ENCODE measurements around the gene OLFML2A.
"Not testable (repeated sequence)": the region's sequence is repeated elsewhere in the genome, so short reads cannot be mapped to it uniquely, and the experiment has no call there.

The OLFML2A gene

DNA sequence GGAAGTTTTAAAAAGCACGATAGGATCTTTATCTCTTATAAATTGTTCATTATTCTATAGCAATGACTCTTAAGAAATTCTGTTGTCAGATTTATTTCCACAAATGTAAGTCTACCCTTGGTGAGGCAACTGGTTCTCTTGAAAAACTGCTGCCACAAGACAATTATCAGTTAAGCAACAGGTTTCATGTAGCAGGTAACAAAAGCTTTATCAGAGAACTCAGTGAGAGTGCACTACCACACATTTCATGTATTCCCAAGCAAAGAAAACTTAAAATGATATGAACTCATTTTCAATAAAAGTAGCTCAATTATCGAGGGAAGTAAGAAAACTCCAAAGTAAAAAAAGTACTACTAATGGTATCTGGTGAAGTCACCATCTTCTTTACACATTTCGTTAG is 15.2 kb upstream of the OLFML2A start:
- DNase-seq = no peak

DNA sequence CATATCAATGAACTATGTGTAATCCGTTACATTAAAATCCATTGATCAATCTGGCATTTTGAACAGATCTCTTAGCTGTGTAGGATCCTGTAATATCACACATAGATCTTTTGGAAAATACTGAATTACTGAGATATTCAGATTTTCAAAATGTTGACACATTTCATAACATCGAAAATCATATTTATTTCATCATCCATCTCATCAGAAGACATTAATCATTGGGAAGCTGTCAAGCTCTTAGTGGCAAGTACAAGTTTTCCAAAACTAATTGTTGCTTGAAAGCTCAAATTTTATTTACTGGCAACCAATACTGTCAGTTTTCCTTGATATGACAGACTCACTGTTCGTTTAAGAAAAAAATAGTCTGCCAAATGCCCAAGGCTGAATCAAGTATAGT is 14.3 kb upstream of the OLFML2A start:
- no peak for DNase-seq

DNA sequence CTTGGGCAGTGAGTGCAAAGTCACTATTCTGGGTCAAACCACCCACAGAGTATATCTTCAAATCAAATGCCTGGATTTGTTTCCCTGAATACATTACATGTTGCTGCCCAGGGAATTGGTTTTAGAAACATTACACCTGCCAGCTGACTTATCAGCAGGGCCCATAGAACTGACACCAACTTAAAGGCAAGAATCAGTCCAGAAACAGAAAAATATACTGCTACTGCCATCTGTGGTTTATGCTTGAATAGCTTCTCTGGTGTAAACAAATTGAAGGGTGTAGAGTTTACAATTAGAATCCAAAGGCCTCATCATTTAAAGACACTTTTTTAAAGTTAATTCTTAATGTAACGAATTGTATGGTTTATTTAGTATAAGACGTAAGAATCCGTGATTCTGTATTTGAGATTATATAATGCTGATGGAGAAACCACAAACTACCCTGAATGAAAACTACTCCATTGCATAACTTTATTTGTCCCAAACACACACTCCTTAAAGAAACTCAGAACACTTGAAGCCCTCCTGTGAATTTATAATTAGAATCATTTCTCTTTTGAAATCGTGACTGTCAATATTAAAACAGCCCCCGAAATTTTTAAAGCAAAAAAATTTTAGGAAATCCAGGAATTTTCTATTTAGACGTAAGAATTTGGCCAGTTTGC is 12.0 kb upstream of the OLFML2A start:
- DNase-seq = no peak

DNA sequence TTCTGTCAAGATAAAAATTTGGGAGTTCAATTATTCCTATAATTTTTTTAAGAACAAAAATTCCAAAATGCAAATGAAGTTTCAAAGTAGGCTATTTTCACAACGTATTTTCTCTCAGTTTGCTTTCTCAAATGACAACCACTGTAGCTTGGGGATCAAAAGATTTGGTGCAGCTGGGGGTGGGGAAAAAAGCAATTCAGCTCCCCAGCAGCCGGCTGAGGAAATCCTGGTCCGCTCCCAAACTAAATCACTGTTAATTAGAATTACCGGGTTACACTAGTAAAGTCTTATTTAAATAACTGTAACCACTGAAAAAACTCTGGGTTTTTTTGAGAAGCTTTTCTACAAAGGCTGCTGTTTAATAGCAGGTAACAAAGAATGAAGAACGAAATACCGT is 11.5 kb upstream of the OLFML2A start:
- DNase-seq = no peak

DNA sequence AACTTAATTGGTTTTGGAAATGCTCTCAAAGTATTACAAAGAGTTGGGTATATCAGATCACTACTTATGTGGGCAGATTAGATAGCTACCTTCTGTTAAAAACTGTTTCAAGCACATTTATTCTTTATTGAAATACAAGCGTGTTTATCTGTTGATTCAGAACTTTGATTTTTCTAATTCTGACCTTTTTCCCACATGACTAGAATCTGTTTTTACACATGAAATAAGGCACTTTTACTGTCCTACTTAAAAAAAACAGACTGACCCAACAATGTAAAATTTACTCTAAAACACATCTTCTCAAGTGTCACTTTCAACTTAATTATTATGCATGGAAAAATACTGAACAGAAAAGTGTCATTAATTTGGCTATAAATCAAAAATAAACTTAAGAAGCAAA is 10.6 kb upstream of the OLFML2A start:
- no peak for DNase-seq

DNA sequence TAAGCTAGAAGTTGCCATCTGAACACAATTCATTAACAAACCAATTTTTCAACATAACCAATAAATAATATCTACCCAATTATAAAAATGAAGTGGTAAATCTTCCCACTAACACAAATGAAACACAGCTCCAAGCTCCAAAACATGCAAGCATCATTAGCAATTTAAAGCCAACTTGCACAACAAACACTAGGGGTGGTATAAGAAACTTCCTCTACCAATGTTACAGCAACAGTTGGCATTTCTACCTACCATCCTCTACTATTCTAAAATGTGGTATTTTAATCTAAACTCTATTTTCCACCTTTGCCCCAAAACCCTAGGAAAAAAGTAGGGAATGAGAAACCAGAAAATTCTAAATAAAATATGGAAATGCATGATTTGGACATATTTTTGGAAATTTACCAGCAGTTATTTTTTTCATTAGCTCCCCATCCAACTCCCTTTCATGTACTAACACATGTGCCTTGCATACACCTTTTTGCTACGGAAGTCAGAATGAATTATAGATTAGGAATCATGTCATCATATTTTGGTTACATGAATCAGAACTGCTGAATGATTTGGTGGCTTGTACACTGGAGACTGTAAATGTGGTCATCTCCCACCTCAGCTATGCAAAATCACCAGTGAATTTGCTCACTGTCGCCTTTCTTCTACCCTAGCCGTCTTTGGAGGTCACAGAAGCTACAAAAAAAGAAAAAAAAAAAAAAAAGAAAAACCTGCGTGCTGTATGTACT is 9.9 kb upstream of the OLFML2A start:
- no peak for DNase-seq

DNA sequence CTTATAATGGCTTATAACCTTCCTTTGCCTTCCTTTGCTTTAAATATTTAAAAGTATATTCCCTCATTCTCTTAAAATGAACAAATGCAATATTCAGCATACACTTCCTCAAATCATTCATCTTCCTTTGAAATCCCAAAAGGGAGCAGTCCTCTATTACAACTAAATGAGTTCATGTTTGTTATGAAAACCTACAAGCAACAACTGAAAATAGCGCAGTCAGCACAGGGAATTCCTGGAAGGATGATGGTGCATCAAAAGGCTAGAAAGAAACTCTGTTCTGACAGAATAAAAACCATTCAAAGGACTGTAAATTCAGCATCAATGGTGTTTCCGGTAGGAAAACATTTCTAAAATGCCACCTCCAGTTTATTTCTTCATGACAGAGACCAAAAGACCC is 9.1 kb upstream of the OLFML2A start:
- DNase-seq = no peak

DNA sequence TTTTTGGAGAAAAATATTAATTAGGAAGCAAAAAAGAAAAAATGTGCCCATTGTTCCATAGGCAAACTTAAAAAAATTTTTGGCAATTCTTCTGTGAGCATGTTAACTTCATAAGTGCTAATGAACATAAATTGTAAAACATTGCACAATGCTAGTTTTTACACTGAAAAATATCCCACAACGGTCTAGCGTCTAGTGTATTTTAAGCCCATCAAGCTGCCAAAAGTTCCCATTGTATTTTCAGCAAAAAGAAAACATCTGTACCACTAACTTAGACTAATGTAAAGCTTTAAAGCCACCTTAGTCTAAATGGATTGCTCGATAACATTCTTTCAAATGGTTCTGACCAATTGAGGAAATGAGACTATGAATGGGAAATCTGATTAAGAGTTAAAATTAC is 8.6 kb upstream of the OLFML2A start:
- DNase-seq = no peak

DNA sequence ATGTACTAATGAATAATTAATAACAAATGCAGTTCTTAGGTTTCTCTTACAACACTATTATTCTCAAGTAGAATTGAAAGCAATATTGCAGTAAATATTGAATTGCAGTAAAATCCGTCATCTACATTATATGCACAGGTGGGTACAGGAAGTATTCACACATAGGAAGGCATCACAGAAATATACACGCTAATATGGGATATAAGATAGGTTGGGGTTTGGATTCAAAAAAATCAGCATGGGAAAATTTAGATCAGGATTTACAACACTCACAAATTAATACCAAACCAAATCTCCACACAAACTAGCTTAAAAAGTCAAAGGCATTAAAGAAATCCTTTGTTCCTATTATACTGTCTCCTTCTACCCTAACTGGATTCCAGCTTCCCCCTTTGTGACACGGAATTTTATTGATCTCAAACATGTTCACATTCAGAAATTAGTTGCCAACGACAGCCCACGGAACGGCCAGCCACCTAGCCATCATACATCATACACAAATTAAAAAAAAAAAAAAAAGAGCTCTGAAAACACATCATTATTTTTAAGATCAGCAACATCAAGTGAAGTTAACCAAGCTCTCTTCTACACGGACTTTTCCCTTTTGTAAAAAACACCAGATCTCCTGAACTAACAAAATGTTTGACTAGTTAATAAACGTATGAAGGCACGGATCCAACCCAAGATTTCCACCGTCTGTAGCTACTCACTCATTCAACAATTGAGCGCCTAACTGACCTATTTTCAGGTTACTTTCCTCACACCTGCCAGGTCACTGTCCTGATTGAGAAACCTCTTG is 8.0 kb upstream of the OLFML2A start:
- DNase-seq = no peak

DNA sequence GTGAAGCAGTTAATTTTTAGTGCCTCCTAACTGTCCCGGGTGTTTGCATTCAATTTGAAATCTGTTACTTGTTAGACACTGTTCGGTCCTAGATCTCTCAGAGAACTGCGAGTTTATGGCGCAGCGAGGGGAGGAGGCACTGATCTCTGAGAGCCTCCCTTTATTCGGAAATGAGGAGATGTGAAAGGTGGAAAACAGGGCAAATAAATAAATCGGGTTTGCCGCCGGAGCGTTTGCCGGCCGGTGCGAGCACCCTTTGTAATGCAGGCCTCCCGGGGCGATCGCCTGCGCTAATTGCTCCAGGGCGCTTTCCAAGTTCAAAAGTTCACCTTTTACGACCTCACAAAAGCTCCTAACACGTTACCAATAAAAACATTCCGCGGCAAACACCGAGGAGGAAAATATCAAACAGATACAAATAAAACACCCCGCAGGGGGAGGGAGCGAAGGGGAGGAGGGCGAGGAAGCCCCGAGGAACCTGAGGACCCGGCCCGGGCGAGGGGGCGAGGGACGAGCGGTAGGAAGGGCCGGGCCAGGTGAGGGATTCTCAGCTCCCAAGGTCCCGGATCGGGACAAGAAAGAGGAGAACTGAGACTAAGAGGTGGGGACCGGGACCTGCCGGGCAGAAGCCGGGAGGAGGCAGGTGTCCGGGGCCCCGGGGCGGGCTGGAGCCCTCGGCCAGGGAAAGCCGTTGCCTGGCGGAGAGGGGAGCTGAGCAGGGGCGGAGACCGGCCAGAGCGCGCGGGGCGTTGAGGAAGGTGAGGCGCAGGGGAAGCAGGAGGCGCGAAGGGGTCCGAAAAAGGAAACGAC is 7.2 kb upstream of the OLFML2A start:
- DNase-seq = no peak

DNA sequence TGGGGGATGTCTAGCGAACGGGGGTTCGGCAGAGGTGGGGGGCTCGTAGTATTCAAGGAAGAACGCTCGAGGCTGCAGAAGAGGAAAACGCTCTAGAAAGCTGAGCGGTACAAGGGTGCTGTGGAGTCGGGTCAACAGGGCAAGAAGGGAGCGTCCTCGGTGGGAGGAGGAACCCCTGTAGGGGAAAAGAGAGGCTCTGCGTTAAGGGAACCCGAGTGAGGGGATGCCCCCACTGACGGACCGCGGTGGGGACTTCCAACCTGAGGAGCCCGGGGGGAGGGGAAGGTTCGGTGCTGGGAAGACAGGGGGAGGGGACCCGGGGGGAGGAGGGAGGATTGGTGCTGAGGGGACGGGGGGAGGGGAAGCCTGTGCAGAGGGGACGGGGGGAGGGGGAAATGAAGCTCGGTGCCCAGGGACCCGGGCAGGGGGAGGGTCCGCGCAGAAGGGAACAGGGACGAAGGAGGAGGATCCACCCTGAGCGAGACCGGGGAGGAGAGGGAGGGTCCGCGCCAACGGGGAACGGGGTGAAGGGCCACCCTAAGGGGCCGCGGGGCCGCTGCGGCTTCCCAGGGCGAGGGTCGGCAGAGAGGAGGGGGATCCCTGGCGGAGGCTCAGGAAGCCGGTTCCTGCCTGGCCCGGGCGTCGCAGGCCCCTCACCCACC is 6.4 kb upstream of the OLFML2A start:
- DNase-seq = no peak

DNA sequence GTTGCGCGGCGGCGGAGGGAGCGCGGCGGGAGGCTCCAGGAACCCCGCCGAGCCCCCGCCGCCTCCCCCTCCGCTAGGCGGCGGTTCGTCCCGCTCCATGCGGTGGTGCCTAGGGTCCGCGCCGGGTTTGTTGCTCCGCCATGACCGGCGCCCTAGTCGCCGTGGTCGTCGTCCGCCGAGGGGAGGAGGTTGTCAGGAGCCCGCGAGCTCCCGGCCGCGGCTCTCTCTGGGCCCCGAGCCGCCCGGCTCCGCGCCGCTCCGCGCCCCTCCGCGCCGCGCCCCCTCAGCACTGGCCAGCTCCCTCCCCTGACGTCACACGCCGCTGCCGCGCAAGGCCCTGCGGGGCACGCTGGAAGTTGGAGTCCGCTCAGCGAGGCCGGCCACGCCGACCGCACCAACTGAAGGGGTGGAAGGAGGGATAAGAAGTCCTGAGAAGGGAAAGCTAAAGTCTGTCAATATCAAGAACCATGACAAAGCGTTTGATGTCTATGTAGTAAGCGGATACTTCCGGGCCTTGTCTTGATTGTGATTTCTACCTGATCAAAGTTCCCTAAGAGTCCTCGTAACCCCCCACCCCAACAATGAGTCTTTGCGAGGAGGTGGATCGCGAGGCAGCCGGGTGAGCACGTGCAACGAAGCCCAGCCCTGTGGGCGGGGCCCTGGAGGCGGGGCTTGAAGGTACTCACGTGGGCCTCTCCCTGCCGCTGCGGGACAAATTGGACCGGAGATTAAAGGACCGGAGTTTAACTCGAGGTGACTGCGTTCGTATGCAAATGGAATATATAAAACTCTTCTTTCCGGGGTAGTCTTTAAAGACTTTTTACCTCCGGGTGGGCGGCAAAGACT is 5.7 kb upstream of the OLFML2A start, which contains the start of gene NR6A1:
Gene NR6A1, minus strand, starts transcription at position 291 of the 846 bp plus-strand sequence.
- DNase-seq = peak; percentile 97

DNA sequence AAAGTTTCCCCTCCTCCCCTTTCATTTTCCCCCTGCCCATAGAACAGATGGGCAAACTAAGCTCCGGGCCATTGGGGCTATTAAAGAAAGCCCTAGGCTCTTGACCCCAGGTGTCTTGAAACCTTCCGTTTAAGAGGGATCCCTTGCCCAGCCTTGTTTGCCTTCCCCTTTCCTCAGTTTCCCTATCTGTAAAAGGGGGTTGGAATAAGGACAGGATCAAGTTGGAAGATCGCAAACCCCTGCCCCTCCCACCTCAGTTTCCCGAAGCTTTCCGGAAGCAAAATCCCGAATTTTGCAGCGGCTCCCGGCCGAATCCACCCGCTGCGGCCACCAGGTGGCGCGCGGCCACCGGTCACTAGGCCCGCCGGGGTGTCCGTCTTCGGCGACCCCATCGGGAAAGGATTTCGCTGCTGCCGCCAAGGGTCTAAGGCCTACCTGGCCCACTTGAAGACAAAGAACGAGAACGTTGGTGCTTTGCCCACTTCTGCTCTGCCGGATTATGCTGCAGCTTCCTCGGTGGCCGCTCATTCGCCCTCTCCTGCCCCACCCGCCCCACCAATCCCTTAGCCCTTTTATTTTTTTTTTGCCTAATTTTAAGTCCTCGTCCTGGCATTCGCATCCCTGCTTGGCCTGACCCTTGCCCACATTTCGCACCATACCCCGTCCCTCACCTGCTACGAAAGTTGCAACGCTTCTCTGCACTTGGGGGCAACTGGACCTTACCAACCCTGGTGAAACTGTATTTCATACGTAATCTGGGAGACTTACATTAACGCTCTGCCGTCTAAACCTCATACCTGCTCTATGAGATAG is 4.9 kb upstream of the OLFML2A start:
- no peak for DNase-seq

DNA sequence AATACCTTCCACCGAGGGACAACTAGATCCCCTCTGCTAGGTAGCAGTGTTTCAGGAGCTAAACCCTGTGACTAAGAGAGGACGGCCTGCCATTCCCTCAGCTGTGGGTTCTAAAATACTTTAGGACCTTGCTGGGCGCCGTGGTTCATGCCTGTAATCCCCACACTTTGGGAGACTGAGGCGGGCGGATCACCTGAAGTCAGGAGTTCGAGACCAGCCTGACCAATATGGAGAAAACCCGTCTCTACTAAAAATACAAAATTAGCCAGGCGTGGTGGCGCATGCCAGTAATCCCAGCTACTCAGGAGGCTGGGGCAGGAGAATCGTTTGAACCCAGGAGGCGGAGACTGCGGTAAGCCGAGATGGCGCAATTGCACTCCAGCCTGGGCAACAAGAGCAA is 4.1 kb upstream of the OLFML2A start:
- DNase-seq = not testable (repeated sequence)

DNA sequence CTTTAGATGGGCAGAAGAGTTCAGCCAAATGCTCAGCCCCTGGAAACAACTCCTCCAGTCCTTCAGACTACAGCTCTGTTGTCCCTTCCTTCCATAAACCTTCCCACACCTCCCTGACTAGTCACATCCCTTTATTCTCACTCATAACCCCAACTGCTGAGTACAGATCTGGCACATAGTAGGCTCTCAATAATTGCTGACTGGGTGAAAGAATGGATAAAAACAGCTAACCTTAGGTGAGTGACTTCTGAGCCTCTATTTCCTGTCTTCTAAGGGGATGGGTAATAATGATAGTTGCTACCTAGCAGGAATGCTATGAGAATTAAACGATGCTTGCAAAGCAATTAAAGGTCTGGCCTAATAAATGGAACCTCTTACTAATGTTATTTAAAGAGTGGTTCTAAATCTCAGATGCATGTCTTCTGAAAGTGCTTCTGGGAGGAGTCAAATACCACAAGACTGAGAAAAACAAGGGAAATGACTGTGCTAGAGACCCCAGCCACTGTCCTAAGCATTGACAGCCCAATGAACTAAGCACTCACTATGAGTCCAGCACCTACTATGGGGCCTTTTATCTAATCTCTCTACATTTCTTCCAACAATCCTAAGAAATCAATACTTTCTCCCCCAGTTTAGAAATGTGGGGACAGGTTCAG is 3.3 kb upstream of the OLFML2A start:
- no peak for DNase-seq

DNA sequence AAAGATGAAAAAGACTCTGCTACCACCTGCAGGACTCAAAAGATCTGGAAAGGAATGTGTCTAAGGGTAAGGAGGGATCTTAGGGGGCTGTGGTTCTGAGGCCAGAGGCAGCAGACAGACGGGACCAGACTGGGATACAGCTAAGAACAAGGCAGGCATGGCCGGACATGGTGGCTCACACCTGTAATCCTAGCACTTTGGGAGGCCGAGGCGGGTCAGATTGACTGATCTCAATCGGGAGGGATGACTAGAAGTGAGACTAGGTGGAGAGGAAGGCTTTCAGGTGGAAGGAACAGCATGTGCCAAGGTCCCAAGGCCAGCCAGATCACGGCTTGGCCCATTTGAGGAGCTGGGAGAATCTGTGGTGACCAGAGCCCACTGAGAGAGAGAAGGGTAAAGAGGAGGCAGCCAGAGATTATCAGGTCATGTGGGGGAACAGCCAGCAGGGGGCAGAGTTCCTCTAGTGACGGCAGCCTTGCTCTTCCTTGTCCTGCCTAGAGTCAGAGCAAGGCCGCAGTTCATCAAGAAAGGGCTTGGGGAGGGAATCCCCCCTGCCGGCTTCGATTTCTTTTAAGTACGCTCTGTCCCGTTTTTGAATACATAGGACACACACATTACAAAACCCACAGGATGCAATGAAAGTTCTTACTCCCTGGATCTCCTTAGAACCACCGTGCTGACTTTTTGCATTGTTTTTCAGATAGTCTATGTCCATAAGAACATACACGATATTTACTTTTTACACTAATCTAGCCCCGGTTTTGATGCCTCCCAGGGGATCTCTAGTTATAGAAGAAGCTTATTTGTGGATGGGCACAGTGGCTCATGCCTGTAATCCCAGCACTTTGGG is 2.6 kb upstream of the OLFML2A start:
- DNase-seq = peak; percentile 74

DNA sequence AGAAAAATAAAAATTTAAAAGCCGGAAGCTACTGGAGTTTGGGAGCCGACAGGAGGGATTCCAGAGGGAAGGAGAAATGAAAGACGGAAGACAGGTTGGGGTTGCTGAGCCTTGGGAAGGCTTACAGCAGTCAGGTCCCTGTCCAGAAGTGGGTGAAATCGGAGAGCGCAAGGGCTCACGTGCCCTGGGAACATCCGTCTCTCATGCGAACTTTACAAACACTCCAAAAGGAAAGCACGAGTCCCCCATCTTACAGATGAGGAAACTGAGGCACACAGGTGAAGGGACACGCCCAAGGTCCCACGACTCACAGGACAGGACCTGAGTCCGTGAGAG is 347 bp upstream of the OLFML2A start:
- DNase-seq = no peak

DNA sequence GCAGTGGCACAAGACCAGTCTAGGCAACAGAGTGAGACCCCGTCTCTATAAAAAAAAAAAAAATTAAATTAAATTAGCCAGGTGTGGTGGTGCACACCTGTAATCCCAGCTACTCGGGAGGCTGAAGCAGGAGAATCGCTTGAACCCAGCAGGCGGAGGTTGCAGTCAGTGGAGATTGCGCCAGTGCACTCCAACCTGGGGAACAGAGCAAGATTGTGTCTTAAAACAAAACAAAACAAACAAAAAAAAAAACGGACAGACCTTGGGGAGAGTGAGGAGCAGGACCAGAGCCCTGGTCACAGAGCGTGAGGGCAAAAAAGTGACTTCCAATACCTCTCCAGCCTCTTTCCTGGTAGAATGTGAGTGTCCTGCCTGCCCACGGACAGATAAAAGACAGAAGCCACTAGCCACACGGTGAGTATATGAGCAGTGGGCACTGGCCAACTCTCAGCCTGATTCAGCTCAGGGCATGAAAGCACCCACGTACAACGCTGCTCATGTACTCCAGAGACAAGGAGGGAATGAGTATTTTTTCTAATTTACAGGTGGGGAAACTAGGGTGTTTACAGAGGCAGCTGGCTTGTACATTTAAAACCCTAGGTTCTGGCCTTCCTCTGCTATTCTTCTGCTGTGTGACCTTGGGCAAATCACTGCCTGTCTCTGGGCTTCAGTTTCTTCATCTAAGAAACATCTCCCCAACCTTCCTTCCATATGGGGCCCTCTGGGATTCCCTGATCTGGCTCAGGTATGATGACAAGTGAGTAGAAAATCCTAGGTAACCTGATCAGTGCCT is 1.8 kb downstream of the OLFML2A start:
- DNase-seq = no peak
